ENCODE results near the gene ABCC5.
A peak's percentile ranks its signal among the peaks of the same experiment; 100 is the strongest.
"Not testable (repeated sequence)": the region's sequence is repeated elsewhere in the genome, so short reads cannot be mapped to it uniquely, and the experiment has no call there.

The ABCC5 gene

GRCh38 chr3:184017672-184018423 is at the start of gene ABCC5:
TSS of gene ABCC5 (minus strand) at chr3:184017884. CDS start at chr3:184014392, 3,492 bp downstream.
- DNase-seq: peak; percentile 94

GRCh38 chr3:184066211-184066610 is 48.5 kb upstream of the ABCC5 start:
- DNase-seq: no peak

GRCh38 chr3:184062637-184063036 is 45.0 kb upstream of the ABCC5 start:
- DNase-seq: no peak

GRCh38 chr3:184059424-184059823 is 41.7 kb upstream of the ABCC5 start:
- no peak for DNase-seq

- DNase-seq: peak; percentile 53
These were observed 40.3 kb upstream of the ABCC5 start for GRCh38 chr3:184058029-184058428.

- no peak for DNase-seq
These were observed 35.1 kb upstream of the ABCC5 start, which contains the start of gene HTR3C for GRCh38 chr3:184052767-184053166. TSS of gene HTR3C (plus strand) at chr3:184053047. CDS start at chr3:184053081, 34 bp downstream.

GRCh38 chr3:184050217-184050847 is 32.6 kb upstream of the ABCC5 start:
- DNase-seq: no peak

GRCh38 chr3:184045995-184046394 is 28.3 kb upstream of the ABCC5 start:
- DNase-seq: no peak

- no peak for DNase-seq
These were observed 24.9 kb upstream of the ABCC5 start for GRCh38 chr3:184042617-184043016.

GRCh38 chr3:184040010-184040409 is 22.3 kb upstream of the ABCC5 start:
- DNase-seq: no peak

GRCh38 chr3:184039414-184039813 is 21.7 kb upstream of the ABCC5 start:
- no peak for DNase-seq

- DNase-seq: not testable (repeated sequence)
These were observed 20.6 kb upstream of the ABCC5 start for GRCh38 chr3:184038307-184038706.

GRCh38 chr3:184037816-184038215 is 20.1 kb upstream of the ABCC5 start:
- DNase-seq: no peak

GRCh38 chr3:184031187-184031792 is 13.6 kb upstream of the ABCC5 start, which contains the start of gene HTR3D:
TSS of gene HTR3D (plus strand) at chr3:184031742. CDS start at chr3:184031742, 0 bp downstream.
- DNase-seq: no peak

GRCh38 chr3:184030536-184030935 is 12.9 kb upstream of the ABCC5 start:
- no peak for DNase-seq

- no peak for DNase-seq
These were observed 11.8 kb upstream of the ABCC5 start for GRCh38 chr3:184029443-184029842.

- DNase-seq: not testable (repeated sequence)
These were observed 10.7 kb upstream of the ABCC5 start for GRCh38 chr3:184028275-184028890.

- not testable (repeated sequence) for DNase-seq
These were observed 7.6 kb upstream of the ABCC5 start for GRCh38 chr3:184025256-184025655.

- no peak for DNase-seq
These were observed 4.6 kb upstream of the ABCC5 start for GRCh38 chr3:184022323-184022722.

GRCh38 chr3:184018424-184018973 is 815 bp upstream of the ABCC5 start:
- DNase-seq: no peak

- peak; percentile 44 for DNase-seq
These were observed 643 bp downstream of the ABCC5 start for GRCh38 chr3:184016811-184017671.

- DNase-seq: no peak
These were observed 1.5 kb downstream of the ABCC5 start for GRCh38 chr3:184016169-184016570.

Measured in fibroblast of upper back skin (primary cell).